ENCODE data around the gene UPK3A.

DNA sequence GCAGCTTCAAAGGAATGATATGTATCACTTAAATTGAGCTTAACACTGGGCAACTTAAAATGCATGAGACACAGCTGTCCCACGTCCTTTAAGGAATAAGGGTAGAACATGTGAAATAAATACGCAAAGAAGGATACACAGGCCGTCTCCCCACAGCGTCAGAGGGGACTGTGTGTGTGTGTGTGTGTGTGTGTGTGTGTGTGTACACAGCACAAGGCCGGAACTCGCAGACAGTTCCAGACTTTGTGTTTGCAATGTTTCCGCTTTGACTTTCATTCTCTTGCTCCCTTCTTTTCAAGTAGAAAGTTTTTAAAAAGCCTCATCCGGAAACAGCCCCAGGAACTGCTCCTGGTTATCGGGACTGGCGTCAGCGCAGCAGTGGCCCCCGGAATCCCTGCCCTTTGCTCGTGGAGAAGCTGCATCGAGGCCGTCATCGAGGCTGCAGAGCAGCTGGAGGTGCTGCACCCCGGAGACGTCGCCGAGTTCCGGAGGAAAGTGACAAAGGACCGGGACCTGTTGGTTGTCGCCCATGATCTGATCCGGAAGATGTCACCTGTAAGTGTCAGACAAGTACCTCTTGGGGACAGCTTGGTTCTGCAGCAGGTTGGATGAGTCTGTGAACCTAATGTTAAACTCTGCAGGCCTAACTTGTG is 38.2 kb downstream of the UPK3A start:
- TF ChIP-seq POLR2A (IDR thresholded peaks at IDR 0.05; ENCODE audit: low read depth, low read length) (no peak), ZNF274 (IDR thresholded peaks at IDR 0.05; ENCODE audit: insufficient read depth, insufficient read length) (no peak), ZBED1 (IDR thresholded peaks at IDR 0.05; ENCODE audit: borderline replicate concordance) (no peak), CEBPB (IDR thresholded peaks at IDR 0.05; ENCODE audit: borderline replicate concordance in 1 of 2, low read depth in 2 of 2, low read length in 2 of 2) (no peak)
- TF ChIP-seq, protein P1, sequence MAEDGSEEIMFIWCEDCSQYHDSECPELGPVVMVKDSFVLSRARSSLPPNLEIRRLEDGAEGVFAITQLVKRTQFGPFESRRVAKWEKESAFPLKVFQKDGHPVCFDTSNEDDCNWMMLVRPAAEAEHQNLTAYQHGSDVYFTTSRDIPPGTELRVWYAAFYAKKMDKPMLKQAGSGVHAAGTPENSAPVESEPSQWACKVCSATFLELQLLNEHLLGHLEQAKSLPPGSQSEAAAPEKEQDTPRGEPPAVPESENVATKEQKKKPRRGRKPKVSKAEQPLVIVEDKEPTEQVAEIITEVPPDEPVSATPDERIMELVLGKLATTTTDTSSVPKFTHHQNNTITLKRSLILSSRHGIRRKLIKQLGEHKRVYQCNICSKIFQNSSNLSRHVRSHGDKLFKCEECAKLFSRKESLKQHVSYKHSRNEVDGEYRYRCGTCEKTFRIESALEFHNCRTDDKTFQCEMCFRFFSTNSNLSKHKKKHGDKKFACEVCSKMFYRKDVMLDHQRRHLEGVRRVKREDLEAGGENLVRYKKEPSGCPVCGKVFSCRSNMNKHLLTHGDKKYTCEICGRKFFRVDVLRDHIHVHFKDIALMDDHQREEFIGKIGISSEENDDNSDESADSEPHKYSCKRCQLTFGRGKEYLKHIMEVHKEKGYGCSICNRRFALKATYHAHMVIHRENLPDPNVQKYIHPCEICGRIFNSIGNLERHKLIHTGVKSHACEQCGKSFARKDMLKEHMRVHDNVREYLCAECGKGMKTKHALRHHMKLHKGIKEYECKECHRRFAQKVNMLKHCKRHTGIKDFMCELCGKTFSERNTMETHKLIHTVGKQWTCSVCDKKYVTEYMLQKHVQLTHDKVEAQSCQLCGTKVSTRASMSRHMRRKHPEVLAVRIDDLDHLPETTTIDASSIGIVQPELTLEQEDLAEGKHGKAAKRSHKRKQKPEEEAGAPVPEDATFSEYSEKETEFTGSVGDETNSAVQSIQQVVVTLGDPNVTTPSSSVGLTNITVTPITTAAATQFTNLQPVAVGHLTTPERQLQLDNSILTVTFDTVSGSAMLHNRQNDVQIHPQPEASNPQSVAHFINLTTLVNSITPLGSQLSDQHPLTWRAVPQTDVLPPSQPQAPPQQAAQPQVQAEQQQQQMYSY (CRISPR knock-in tag; IDR thresholded peaks at IDR 0.05), result no peak
